H9 (cell line): ENCODE results near the gene TNRC6A. TPM values are rescaled to one million over a fixed set of nuclear protein-coding genes. Genes with fewer than 3 reads are reported as not detected.

ENCODE experiments used
- DNase-seq: peaks from one replicate; pipeline ENCODE4 v3.0.0-alpha.2; 2017
- H2AFZ ChIP-seq: one replicate; pipeline ENCODE4 v1.6.1; 2013; ENCODE audit warnings: mild to moderate bottlenecking, low read length, control low read depth, moderate library complexity
- H2AK5ac ChIP-seq: 2 replicates; pipeline ENCODE4 v1.6.1; 2013; ENCODE audit warnings: low read length, control low read depth, mixed read lengths; ENCODE audit not compliant: insufficient read length
- H2BK120ac ChIP-seq: one replicate; pipeline ENCODE4 v1.6.1; 2013; ENCODE audit warnings: low read depth, mild to moderate bottlenecking, low read length, control low read depth, inconsistent platforms; ENCODE audit not compliant: poor library complexity, severe bottlenecking
- H2BK12ac ChIP-seq: 2 replicates; pipeline ENCODE4 v1.6.1; 2013; ENCODE audit warnings: low read length, control low read depth, mixed read lengths, low read depth; ENCODE audit not compliant: insufficient read length
- H2BK15ac ChIP-seq: 2 replicates; pipeline ENCODE4 v1.6.1; 2013; ENCODE audit warnings: low read depth, low read length, control low read depth
- H2BK20ac ChIP-seq: one replicate; pipeline ENCODE4 v1.6.1; 2013; ENCODE audit warnings: low read depth, mild to moderate bottlenecking, low read length, control low read depth, inconsistent platforms; ENCODE audit not compliant: poor library complexity, severe bottlenecking
- H2BK5ac ChIP-seq: 2 replicates; pipeline ENCODE4 v1.6.1; 2013; ENCODE audit warnings: low read length, control low read depth, mixed read lengths; ENCODE audit not compliant: insufficient read length
- H3K14ac ChIP-seq: 2 replicates; pipeline ENCODE4 v1.6.1; 2013; ENCODE audit warnings: low read length, control low read depth; ENCODE audit not compliant: insufficient read depth
- H3K18ac ChIP-seq: 2 replicates; pipeline ENCODE4 v1.6.1; 2013; ENCODE audit warnings: low read depth, mild to moderate bottlenecking, mixed read lengths, low read length, control low read depth; ENCODE audit not compliant: insufficient read length
- H3K23ac ChIP-seq: 2 replicates; pipeline ENCODE4 v1.6.1; 2013; ENCODE audit warnings: low read length, control low read depth, mixed read lengths, low read depth; ENCODE audit not compliant: insufficient read length
- H3K23me2 ChIP-seq: 2 replicates; pipeline ENCODE4 v1.6.1; 2013; ENCODE audit warnings: low read depth, mild to moderate bottlenecking, mixed read lengths, low read length, control low read depth; ENCODE audit not compliant: insufficient read length, poor library complexity, severe bottlenecking
- H3K27ac ChIP-seq: 2 replicates; pipeline ENCODE4 v1.5.1; 2013; ENCODE audit warnings: low read length, control low read depth, mixed read lengths, low read depth; ENCODE audit not compliant: insufficient read length
- H3K27me3 ChIP-seq: 2 replicates; pipeline ENCODE4 v1.6.1; 2013; ENCODE audit warnings: low read length, control low read depth, inconsistent platforms; ENCODE audit not compliant: insufficient read depth
- H3K4ac ChIP-seq: 2 replicates; pipeline ENCODE4 v1.6.1; 2013; ENCODE audit warnings: low read depth, mild to moderate bottlenecking, control low read depth, inconsistent platforms, low read length, moderate library complexity
- H3K4me1 ChIP-seq: 2 replicates; pipeline ENCODE4 v1.6.1; 2013; ENCODE audit warnings: low read length, control low read depth, inconsistent platforms; ENCODE audit not compliant: insufficient read depth
- H3K4me2 ChIP-seq: 2 replicates; pipeline ENCODE4 v1.6.1; 2013; ENCODE audit warnings: low read length, control low read depth, mixed read lengths; ENCODE audit not compliant: insufficient read length, insufficient read depth
- H3K56ac ChIP-seq: 2 replicates; pipeline ENCODE4 v1.6.1; 2013; ENCODE audit warnings: low read depth, mild to moderate bottlenecking, mixed read lengths, low read length, control low read depth; ENCODE audit not compliant: insufficient read length
- H3K79me1 ChIP-seq: 2 replicates; pipeline ENCODE4 v1.6.1; 2013; ENCODE audit warnings: low read depth, mild to moderate bottlenecking, moderate library complexity, low read length, control low read depth, inconsistent platforms; ENCODE audit not compliant: insufficient read depth, poor library complexity, severe bottlenecking
- H3K79me2 ChIP-seq: 2 replicates; pipeline ENCODE4 v1.6.1; 2013; ENCODE audit warnings: low read length, control low read depth, inconsistent platforms; ENCODE audit not compliant: insufficient read depth
- H3K9ac ChIP-seq: 2 replicates; pipeline ENCODE4 v1.6.1; 2013; ENCODE audit warnings: low read length, control low read depth, mixed read lengths; ENCODE audit not compliant: insufficient read length; ENCODE audit errors: extremely low read depth
- H3K9me3 ChIP-seq: one replicate; pipeline ENCODE4 v1.6.1; 2013; ENCODE audit warnings: low read depth, low read length, inconsistent platforms; ENCODE audit not compliant: control insufficient read depth
- H3T11ph ChIP-seq: one replicate; pipeline ENCODE4 v1.6.1; 2013; ENCODE audit warnings: mild to moderate bottlenecking, low read length, control low read depth, inconsistent platforms
- H4K20me1 ChIP-seq: one replicate; pipeline ENCODE4 v1.6.1; 2013; ENCODE audit not compliant: control insufficient read depth, insufficient read length, insufficient read depth
- H4K5ac ChIP-seq: 2 replicates; pipeline ENCODE4 v1.6.1; 2013; ENCODE audit warnings: low read depth, mild to moderate bottlenecking, mixed read lengths, low read length, control low read depth; ENCODE audit not compliant: insufficient read length
- H4K8ac ChIP-seq: replicated peaks from 2 replicates; pipeline ENCODE4 v1.6.1; 2013; ENCODE audit warnings: low read length, control low read depth, mixed read lengths, low read depth; ENCODE audit not compliant: insufficient read length
- H4K91ac ChIP-seq: 2 replicates; pipeline ENCODE4 v1.6.1; 2013; ENCODE audit warnings: low read depth, mild to moderate bottlenecking, moderate library complexity, mixed read lengths, low read length, control low read depth; ENCODE audit not compliant: insufficient read length
- H3K27ac Mint-ChIP-seq, 3 experiments: 2 replicates in 2 of 3; 3 replicates in 1 of 3; pipeline ENCODE4 v1.8.0; 2020 to 2021; ENCODE audit warnings: mixed read lengths in 3 of 3, mild to moderate bottlenecking in 1 of 3, moderate library complexity in 1 of 3
- H3K27me3 Mint-ChIP-seq: 2 replicates; pipeline ENCODE4 v1.8.0; 2021; ENCODE audit warnings: low read depth, mild to moderate bottlenecking, moderate library complexity, mixed read lengths
- H3K36me3 Mint-ChIP-seq, 3 experiments: 2 replicates in 2 of 3; 3 replicates in 1 of 3; pipeline ENCODE4 v1.8.0; 2020 to 2021; ENCODE audit warnings: low read depth in 3 of 3, mixed read lengths in 3 of 3; ENCODE audit not compliant: insufficient read depth in 1 of 3
- H3K4me1 Mint-ChIP-seq, 2 experiments: 2 replicates each; pipeline ENCODE4 v1.8.0; 2020; ENCODE audit warnings: mixed read lengths in 2 of 2
- H3K4me3 Mint-ChIP-seq, 2 experiments: 2 replicates in 1 of 2; 3 replicates in 1 of 2; pipeline ENCODE4 v1.8.0; 2020 to 2021; ENCODE audit warnings: mild to moderate bottlenecking in 2 of 2, mixed read lengths in 2 of 2, moderate library complexity in 1 of 2
- H3K9me3 Mint-ChIP-seq, 2 experiments: 2 replicates in 1 of 2; 3 replicates in 1 of 2; pipeline ENCODE4 v1.8.0; 2020; ENCODE audit warnings: mild to moderate bottlenecking in 2 of 2, mixed read lengths in 2 of 2, moderate library complexity in 1 of 2
- WGBS: extraction: QIAGEN DNeasy Blood & Tissue Kit; methylation state at CpG from one replicate; pipeline ENCODE4 v1.1.7; 2013; ENCODE audit warnings: missing lambda C conversion rate, low lambda C conversion rate, mixed read lengths; ENCODE audit not compliant: insufficient read length; ENCODE audit errors: extremely low coverage; 5-methylcytosine and 5-hydroxymethylcytosine counted together
- total RNA-seq: library from RNA; stranded (reverse); gene quantifications from 2 replicates; pipeline ENCODE4 v1.2.1, GENCODE V29; 2021
- TF ChIP-seq, protein P1 (sequence below): fragments of 200-600 bp; sonication (generic); conservative IDR thresholded peaks from 3 replicates; pipeline ENCODE4 v1.8.0; 2021; ENCODE audit warnings: antibody characterized with exemption, mild to moderate bottlenecking

Gene TNRC6A
- total RNA-seq, 1 experiment from 2014 or later: 114 TPM

DNA sequence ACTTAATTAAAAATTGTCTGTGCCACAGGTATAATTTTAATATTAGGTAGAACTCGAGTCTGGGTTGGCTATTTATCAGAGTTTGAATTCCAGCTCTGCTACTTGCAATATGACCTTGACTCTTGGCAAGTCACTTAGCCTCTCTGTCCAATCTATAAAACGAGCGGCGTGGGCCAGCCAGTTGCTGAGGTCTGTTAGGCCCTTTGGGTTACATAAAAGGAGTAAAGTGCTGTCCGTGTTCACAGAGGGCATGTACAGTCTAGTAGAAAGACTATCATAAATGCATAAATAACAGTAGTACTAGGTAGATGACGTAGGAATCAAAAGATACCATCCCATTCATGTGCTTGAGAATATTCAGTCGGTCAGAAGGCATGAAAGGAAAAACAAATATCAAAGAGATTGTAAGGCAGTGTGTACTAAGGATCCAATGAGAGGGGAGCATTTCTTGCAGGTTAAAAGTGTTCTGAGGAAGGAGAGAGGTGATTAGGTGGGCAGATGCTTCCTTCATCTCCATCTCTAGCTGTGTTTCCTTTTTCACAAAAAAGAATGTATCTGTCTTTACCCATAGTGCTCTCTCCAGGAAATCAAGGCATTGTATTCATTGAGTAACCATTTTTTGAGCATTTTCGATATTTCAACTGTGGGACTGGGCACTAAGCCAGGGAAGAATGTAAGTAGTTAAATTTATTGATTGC, 2.4 kb downstream of the TNRC6A start:
- H2BK12ac ChIP-seq: no peak overlapping the region
- no peak overlapping the region for H3K23ac ChIP-seq
- H2AFZ ChIP-seq: no peak overlapping the region
- no peak overlapping the region for H2BK5ac ChIP-seq
- peaks cover 10% of the 10 kb centered on the region; the same call in 1 of the 2 replicates for H3K4me1 ChIP-seq
- H3K79me1 ChIP-seq: no peaks in the 10 kb centered on the region
- H3K27ac ChIP-seq: no peak overlapping the region
- H4K8ac ChIP-seq: no peak overlapping the region
- H4K5ac ChIP-seq: no peak overlapping the region
- Mint-ChIP-seq H3K27ac (peak overlapping the region; percentile 1 to 63 (median 1); a peak in 6 of 7 replicates), H3K4me1 (peaks cover 49 to 63% of the 10 kb centered on the region in 2 experiments), H3K36me3 (peaks cover 26 to 41% (median 35%) of the 10 kb centered on the region in 3 experiments), H3K9me3 (peaks cover 0 to 4% of the 10 kb centered on the region in 2 experiments; a peak in 1 of 5 replicates), H3K4me3 (peak overlapping the region; percentile 97), H3K27me3 (no peaks in the 10 kb centered on the region)
- H3K18ac ChIP-seq: no peak overlapping the region
- peaks cover 54% of the 10 kb centered on the region for H3K79me2 ChIP-seq
- H2AK5ac ChIP-seq: no peak overlapping the region
- H2BK120ac ChIP-seq: no peak overlapping the region
- no peak overlapping the region for H3K4ac ChIP-seq
- no peak overlapping the region for H2BK20ac ChIP-seq
- no peaks in the 10 kb centered on the region for H3K9me3 ChIP-seq
- H3K4me2 ChIP-seq: peak overlapping the region; percentile 41
- no peaks in the 10 kb centered on the region for H3K27me3 ChIP-seq
- no CpG with 5 or more reads among the region's 8 CpGs for WGBS
- H3K9ac ChIP-seq: no peak overlapping the region
- H4K91ac ChIP-seq: no peak overlapping the region
- TF ChIP-seq, protein P1, sequence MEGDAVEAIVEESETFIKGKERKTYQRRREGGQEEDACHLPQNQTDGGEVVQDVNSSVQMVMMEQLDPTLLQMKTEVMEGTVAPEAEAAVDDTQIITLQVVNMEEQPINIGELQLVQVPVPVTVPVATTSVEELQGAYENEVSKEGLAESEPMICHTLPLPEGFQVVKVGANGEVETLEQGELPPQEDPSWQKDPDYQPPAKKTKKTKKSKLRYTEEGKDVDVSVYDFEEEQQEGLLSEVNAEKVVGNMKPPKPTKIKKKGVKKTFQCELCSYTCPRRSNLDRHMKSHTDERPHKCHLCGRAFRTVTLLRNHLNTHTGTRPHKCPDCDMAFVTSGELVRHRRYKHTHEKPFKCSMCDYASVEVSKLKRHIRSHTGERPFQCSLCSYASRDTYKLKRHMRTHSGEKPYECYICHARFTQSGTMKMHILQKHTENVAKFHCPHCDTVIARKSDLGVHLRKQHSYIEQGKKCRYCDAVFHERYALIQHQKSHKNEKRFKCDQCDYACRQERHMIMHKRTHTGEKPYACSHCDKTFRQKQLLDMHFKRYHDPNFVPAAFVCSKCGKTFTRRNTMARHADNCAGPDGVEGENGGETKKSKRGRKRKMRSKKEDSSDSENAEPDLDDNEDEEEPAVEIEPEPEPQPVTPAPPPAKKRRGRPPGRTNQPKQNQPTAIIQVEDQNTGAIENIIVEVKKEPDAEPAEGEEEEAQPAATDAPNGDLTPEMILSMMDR: no peak
- no peaks in the 10 kb centered on the region for H4K20me1 ChIP-seq
- H3K56ac ChIP-seq: no peak overlapping the region
- no peak overlapping the region for H3T11ph ChIP-seq
- H3K23me2 ChIP-seq: peaks cover 4% of the 10 kb centered on the region
- no peak overlapping the region for H3K14ac ChIP-seq
- DNase-seq: no peak
- H2BK15ac ChIP-seq: no peak overlapping the region
